Esophagus squamous epithelium (tissue), 5 donors: ENCODE measurements around the gene ITPK1. TPM values are rescaled to one million over a fixed set of nuclear protein-coding genes. Genes with fewer than 3 reads are reported as not detected.

Experiments used
- DNase-seq: peaks from one replicate; lab custom pipeline; 2025; lab: John Stamatoyannopoulos, UW
- H3K27ac ChIP-seq, 4 donors: fragments of 200-600 bp; sonication (generic); one replicate each; pipeline ENCODE4 v1.5.1; 2016 to 2019; ENCODE audit warnings: mild to moderate bottlenecking in 1 of 4
- H3K27me3 ChIP-seq, 4 donors: fragments of 200-600 bp; sonication (generic); 1 replicate in 3 of 4; 2 replicates in 1 of 4; pipeline versions ENCODE4 v1.5.1 to v1.6.0; 2017 to 2021; ENCODE audit warnings: antibody characterized with exemption in 1 of 4
- H3K36me3 ChIP-seq, 3 donors: fragments of 200-600 bp; sonication (generic); one replicate each; pipeline ENCODE4 v1.5.1; 2016 to 2019
- H3K4me1 ChIP-seq, 3 donors: fragments of 200-600 bp; sonication (generic); one replicate each; pipeline ENCODE4 v1.5.1; 2017 to 2019
- H3K4me3 ChIP-seq, 4 donors: fragments of 200-600 bp; sonication (generic); 1 replicate in 3 of 4; 2 replicates in 1 of 4; pipeline ENCODE4 v1.5.1; 2016 to 2019; ENCODE audit warnings: mild to moderate bottlenecking in 2 of 4, moderate library complexity in 1 of 4
- H3K9me3 ChIP-seq, 3 donors: fragments of 200-600 bp; sonication (generic); one replicate each; pipeline ENCODE4 v1.5.1; 2016 to 2019
- CTCF ChIP-seq, 6 experiments: fragments of 450-650 bp in 4 of 6; fragments of 200-600 bp in 2 of 6; sonication (generic) in 2 of 6; IDR thresholded peaks; one replicate each; pipeline ENCODE4 v1.5.1; 2016 to 2019; ENCODE audit warnings: antibody characterized with exemption in 6 of 6, mild to moderate bottlenecking in 4 of 6, moderate library complexity in 4 of 6
- POLR2A ChIP-seq, 4 donors: fragments of 450-650 bp; IDR thresholded peaks; one replicate each; pipeline ENCODE4 v1.6.1; 2017; ENCODE audit warnings: antibody characterized with exemption in 4 of 4, mild to moderate bottlenecking in 4 of 4, moderate library complexity in 3 of 4
- WGBS, 2 donors: methylation state at CpG; one replicate each; pipeline ENCODE4 v1.1.5; 2018; 5-methylcytosine and 5-hydroxymethylcytosine counted together
- intact Hi-C: fragments of 100-400 bp; cut with DNase I; formaldehyde crosslinking; loops from one replicate; pipeline ENCODE4 v1.15.0; 2022
- total RNA-seq, 4 donors: library from RNA; depleted of rRNA; stranded (reverse); fragments of >200 nt; gene quantifications; one replicate each; pipeline ENCODE4 v1.1.0, GENCODE V29; 2016
- donor health status: DM: yes; HTN: yes; CAD: no.

ITPK1 gene
- total RNA-seq, 4 donors from 2014 or later, result 14.2 to 34.5 (median 25.8) TPM

GRCh38 chr14:93094121-93094918, 21.4 kb downstream of the ITPK1 start:
- Histone ChIP-seq H3K36me3 (no peaks in the 10 kb centered on the region), H3K4me1 (peaks cover 8 to 85% (median 41%) of the 10 kb centered on the region in 3 donors), H3K4me3 (no peak overlapping the region), H3K27me3 (no peaks in the 10 kb centered on the region), H3K9me3 (no peaks in the 10 kb centered on the region), H3K27ac (peak overlapping the region in 3 of 4 donors; percentile 42 to 77 (median 73))
- 90 to 93% methylated on average over 5 to 10 of the region's 20 CpGs for WGBS, 2 donors
- no peak for TF ChIP-seq POLR2A (IDR thresholded peaks at IDR 0.05)
- TF ChIP-seq CTCF (IDR thresholded peaks at IDR 0.05), result no peak
- intact Hi-C loops, result no loop called here
- no peak for DNase-seq

- no peaks in the 10 kb centered on the region for H3K36me3 ChIP-seq
- H3K4me3 ChIP-seq, result no peak overlapping the region
- intact Hi-C loops, result no loop called here
- H3K9me3 ChIP-seq, result no peaks in the 10 kb centered on the region
- TF ChIP-seq CTCF (IDR thresholded peaks at IDR 0.05) (no peak), POLR2A (IDR thresholded peaks at IDR 0.05) (no peak)
- H3K27me3 ChIP-seq, result no peaks in the 10 kb centered on the region
- peaks cover 8 to 91% (median 41%) of the 10 kb centered on the region in 3 donors for H3K4me1 ChIP-seq
- 74 to 96% methylated on average over 12 to 13 of the region's 24 CpGs for WGBS, 2 donors
- no peak for DNase-seq
- H3K27ac ChIP-seq, result peak overlapping the region in 3 of 4 donors; percentile 40 to 77 (median 73)
Measured at GRCh38 chr14:93092606-93093556, 22.8 kb downstream of the ITPK1 start.

- DNase-seq, result no peak
- intact Hi-C loops, result no loop called here
- Histone ChIP-seq H3K27me3 (no peaks in the 10 kb centered on the region), H3K9me3 (no peaks in the 10 kb centered on the region), H3K36me3 (no peaks in the 10 kb centered on the region), H3K27ac (peak overlapping the region; percentile 42 to 77 (median 64)), H3K4me3 (no peak overlapping the region), H3K4me1 (peaks cover 9 to 91% (median 45%) of the 10 kb centered on the region in 3 donors)
- no peak for TF ChIP-seq POLR2A (IDR thresholded peaks at IDR 0.05)
- WGBS, 2 donors, result 66 to 97% methylated on average over 5 to 6 of the region's 8 CpGs
Measured at GRCh38 chr14:93091666-93092065, 24.1 kb downstream of the ITPK1 start.

GRCh38 chr14:93090826-93091555, 24.7 kb downstream of the ITPK1 start:
- no peak for DNase-seq

More at GRCh38 chr14:93090826-93091555, 24.7 kb downstream of the ITPK1 start:
- peaks cover 16 to 94% (median 52%) of the 10 kb centered on the region in 3 donors for H3K4me1 ChIP-seq
- no peaks in the 10 kb centered on the region for H3K36me3 ChIP-seq
- intact Hi-C loops, result no loop called here
- H3K9me3 ChIP-seq, result no peaks in the 10 kb centered on the region
- no peaks in the 10 kb centered on the region for H3K27me3 ChIP-seq
- no peak for TF ChIP-seq CTCF (IDR thresholded peaks at IDR 0.05)
- no peak for TF ChIP-seq POLR2A (IDR thresholded peaks at IDR 0.05)
- peak overlapping the region; percentile 42 to 77 (median 64) for H3K27ac ChIP-seq
- H3K4me3 ChIP-seq, result no peak overlapping the region
- WGBS, 2 donors, result 47 to 50% methylated on average over 10 to 11 of the region's 11 CpGs
